Endothelial cell of umbilical vein (primary cell): ENCODE data around the gene TPM2. TPM values are rescaled to one million over a fixed set of nuclear protein-coding genes. Genes with fewer than 3 reads are reported as not detected.

Source experiments
- BruUV-seq: library from RNA; stranded (reverse); fragments of 400-500 nt; replicated peaks from 2 replicates; lab custom pipeline; 2021; lab: Mats Ljungman, UMichigan
- CTCF ChIA-PET: fragments of 300-600, 350-600 bp; sonication (Branson Sonifier 250); formaldehyde crosslinking; loops from one replicate; lab custom pipeline; 2021; ENCODE audit warnings: antibody characterized with exemption, inconsistent platforms; lab: Charles Lee
- POLR2A ChIA-PET: fragments of 300-600, 350-600 bp; sonication (Branson Sonifier 250); formaldehyde crosslinking; loops from one replicate; lab custom pipeline; 2021; ENCODE audit warnings: antibody characterized with exemption, inconsistent platforms; lab: Charles Lee
- DNase-seq: peaks from one replicate; pipeline ENCODE4 v3.0.0-alpha.2; 2011; ENCODE audit warnings: low read depth, low spot score
- FAIRE-seq: peaks from 2 replicates; lab custom pipeline; 2011; peaks lifted over from hg19 to GRCh38; lab: Jason Lieb, UNC
- H2AFZ ChIP-seq: 2 replicates; pipeline ENCODE4 v1.6.0; 2012; ENCODE audit warnings: low read depth, low read length, control low read depth, inconsistent platforms
- H3K27ac ChIP-seq: 2 replicates; pipeline ENCODE4 v1.5.1; 2011; ENCODE audit warnings: low read depth, mild to moderate bottlenecking, control low read depth, low read length, moderate library complexity; ENCODE audit not compliant: insufficient read depth
- H3K27me3 ChIP-seq, 2 experiments: 2 replicates each; pipeline versions ENCODE4 v1.6.0 to v1.6.1; 2011; ENCODE audit warnings: low read length in 2 of 2, mixed read lengths in 1 of 2; ENCODE audit not compliant: control insufficient read depth in 2 of 2, insufficient read depth in 2 of 2
- H3K36me3 ChIP-seq, 2 experiments: 2 replicates in 1 of 2; 3 replicates in 1 of 2; pipeline ENCODE4 v1.5.1; 2011; ENCODE audit warnings: low read length in 2 of 2, mild to moderate bottlenecking in 1 of 2, moderate library complexity in 1 of 2; ENCODE audit not compliant: control insufficient read depth in 2 of 2, insufficient read depth in 2 of 2; ENCODE audit errors: extremely low read depth in 1 of 2
- H3K4me1 ChIP-seq: 3 replicates; pipeline ENCODE4 v1.5.1; 2011; ENCODE audit warnings: mild to moderate bottlenecking, low read length; ENCODE audit not compliant: control insufficient read depth, insufficient read depth; ENCODE audit errors: extremely low read depth
- H3K4me2 ChIP-seq: 2 replicates; pipeline ENCODE4 v1.6.1; 2011; ENCODE audit warnings: low read length, control low read depth, mixed read lengths; ENCODE audit not compliant: insufficient read depth
- H3K4me3 ChIP-seq, 3 experiments: fragments of 200-600 bp in 1 of 3; sonication (generic), shearing (Covaris generic) in 1 of 3; replicated peaks in 1 of 3; 2 replicates each; pipeline ENCODE4 v1.5.1; 2011 to 2016; ENCODE audit warnings: control low read depth in 3 of 3, low read length in 3 of 3, mild to moderate bottlenecking in 2 of 3, inconsistent platforms in 1 of 3, low read depth in 1 of 3, moderate library complexity in 1 of 3; ENCODE audit not compliant: insufficient read depth in 1 of 3
- H3K79me2 ChIP-seq: 2 replicates; pipeline ENCODE4 v1.6.0; 2012; ENCODE audit warnings: low read length, inconsistent platforms; ENCODE audit not compliant: control insufficient read depth, insufficient read depth
- H3K9ac ChIP-seq: replicated peaks from 2 replicates; pipeline ENCODE3; 2011; ENCODE audit warnings: low read length, control low read depth; ENCODE audit not compliant: insufficient read depth; ENCODE audit errors: extremely low read depth
- H3K9me1 ChIP-seq: replicated peaks from 3 replicates; pipeline ENCODE4 v1.6.0; 2011; ENCODE audit warnings: mild to moderate bottlenecking, low read length; ENCODE audit not compliant: control insufficient read depth, insufficient read depth; ENCODE audit errors: extremely low read depth
- H3K9me3 ChIP-seq: replicated peaks from 2 replicates; pipeline ENCODE4 v1.5.1; 2012; ENCODE audit warnings: low read length, inconsistent platforms; ENCODE audit not compliant: control insufficient read depth, insufficient read depth
- H4K20me1 ChIP-seq: replicated peaks from 2 replicates; pipeline ENCODE3; 2011; ENCODE audit warnings: mild to moderate bottlenecking, low read length; ENCODE audit not compliant: control insufficient read depth, insufficient read depth; ENCODE audit errors: extremely low read depth
- EZH2 ChIP-seq: IDR thresholded peaks from 2 replicates; pipeline ENCODE4 v1.6.1; 2012; ENCODE audit warnings: borderline replicate concordance, low read depth, mild to moderate bottlenecking, moderate library complexity, low read length, inconsistent platforms; ENCODE audit not compliant: severe bottlenecking
- GATA2 ChIP-seq: IDR thresholded peaks from 2 replicates; pipeline ENCODE4 v1.7.0; 2011; ENCODE audit warnings: low read depth, mild to moderate bottlenecking, moderate library complexity, mixed read lengths, low read length; ENCODE audit not compliant: insufficient read length, insufficient read depth
- JUN ChIP-seq: IDR thresholded peaks from 2 replicates; pipeline ENCODE4 v1.6.1; 2011; ENCODE audit warnings: borderline replicate concordance, low read depth; ENCODE audit not compliant: insufficient read length, insufficient read depth
- POLR2AphosphoS5 ChIP-seq: IDR thresholded peaks from 2 replicates; pipeline ENCODE4 v1.6.1; 2012; ENCODE audit warnings: low read depth, mild to moderate bottlenecking, control low read depth, low read length, moderate library complexity; ENCODE audit not compliant: insufficient read depth
- dilution Hi-C: fragments of 300-500 bp; cut with MboI; formaldehyde crosslinking; loops from one replicate; pipeline ENCODE4 v1.15.0; 2019; ENCODE audit warnings: low sequenced_read_pairs; ENCODE audit not compliant: extremely low pct_ligation_motif_present
- intact Hi-C: fragments of 100-400 bp; cut with micrococcal nuclease; formaldehyde crosslinking; loops from one replicate; pipeline ENCODE4 v1.10.0; 2022
- polyA plus RNA-seq, 4 experiments: library from polyadenylated mRNA; depleted of rRNA in 3 of 4; stranded (reverse) in 3 of 4; unstranded in 1 of 4; fragments of >200 nt; gene quantifications; 2 replicates each; pipeline versions ENCODE4 v1.2.1 to v1.2.3, GENCODE V29; 2011 to 2012; ENCODE audit warnings: missing spikeins in 1 of 4
- total RNA-seq: library from RNA; stranded (reverse); gene quantifications from 2 replicates; pipeline ENCODE4 v1.2.3, GENCODE V29; 2021
- TF ChIP-seq, protein P1 (sequence below), 2 donors: IDR thresholded peaks; 1 replicate in 1 of 2; 2 replicates in 1 of 2; pipeline ENCODE4 v1.5.1; 2011; ENCODE audit warnings: low read length in 2 of 2, mild to moderate bottlenecking in 2 of 2, moderate library complexity in 2 of 2, control low read depth in 1 of 2, inconsistent platforms in 1 of 2, low read depth in 1 of 2; ENCODE audit not compliant: insufficient read depth in 1 of 2; ENCODE audit errors: extremely low read depth in 1 of 2

Gene TPM2
- total and polyA plus RNA-seq, 2 donors (not counting 3 experiments of a cell fraction or from before 2014, with no cell fraction given) = 144 to 279 TPM

DNA sequence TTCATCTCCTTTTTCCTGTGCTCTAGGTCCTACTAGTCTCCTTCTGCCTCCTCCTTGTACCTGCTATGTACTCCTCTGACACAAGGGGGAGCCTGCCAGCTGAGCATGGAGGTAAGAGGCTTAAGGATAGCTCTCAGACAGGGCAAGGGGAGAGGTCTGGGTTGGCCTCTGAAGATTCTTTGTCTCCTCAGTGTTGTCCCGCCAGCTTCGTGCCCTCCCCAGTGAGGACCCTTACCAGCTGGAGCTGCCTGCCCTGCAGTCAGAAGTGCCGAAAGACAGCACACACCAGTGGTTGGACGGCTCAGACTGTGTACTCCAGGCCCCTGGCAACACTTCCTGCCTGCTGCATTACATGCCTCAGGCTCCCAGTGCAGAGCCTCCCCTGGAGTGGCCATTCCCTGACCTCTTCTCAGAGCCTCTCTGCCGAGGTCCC is 46.5 kb upstream of the TPM2 start:
- Histone ChIP-seq H3K9ac (no peak overlapping the region), H3K4me2 (no peak overlapping the region), H3K4me3 (no peak overlapping the region), H3K9me1 (no peaks in the 10 kb centered on the region), H3K27ac (peak overlapping the region; percentile 14), H3K79me2 (peaks cover 39% of the 10 kb centered on the region), H3K36me3 (peaks cover 38 to 54% of the 10 kb centered on the region in 2 experiments), H3K4me1 (peaks cover 15% of the 10 kb centered on the region), H3K9me3 (no peaks in the 10 kb centered on the region), H4K20me1 (no peaks in the 10 kb centered on the region), H2AFZ (no peak overlapping the region), H3K27me3 (no peaks in the 10 kb centered on the region)
- intact Hi-C loops (loop anchor here (1.0 kb wide), 4 partner anchors 9 to 90 kb away; no protein-coding TSS in a partner anchor), dilution Hi-C loops (no loop called here)
- ChIA-PET POLR2A (interaction anchor here (0.6 kb wide), 1 partner anchor 52 kb away, joined by 3 read pairs; no protein-coding TSS in a partner anchor), CTCF (interaction anchor here (0.6 to 5.3 kb wide), 25 partner anchors 9 to 146 kb away, joined by 3 to 102 read pairs (median 6); partner anchors contain the start of genes GBA2, HINT2, MSMP and NPR2)
- BruUV-seq = no TSS peak
- DNase-seq (peak; percentile 87), FAIRE-seq (peak; percentile 98)
- TF ChIP-seq, protein P1, sequence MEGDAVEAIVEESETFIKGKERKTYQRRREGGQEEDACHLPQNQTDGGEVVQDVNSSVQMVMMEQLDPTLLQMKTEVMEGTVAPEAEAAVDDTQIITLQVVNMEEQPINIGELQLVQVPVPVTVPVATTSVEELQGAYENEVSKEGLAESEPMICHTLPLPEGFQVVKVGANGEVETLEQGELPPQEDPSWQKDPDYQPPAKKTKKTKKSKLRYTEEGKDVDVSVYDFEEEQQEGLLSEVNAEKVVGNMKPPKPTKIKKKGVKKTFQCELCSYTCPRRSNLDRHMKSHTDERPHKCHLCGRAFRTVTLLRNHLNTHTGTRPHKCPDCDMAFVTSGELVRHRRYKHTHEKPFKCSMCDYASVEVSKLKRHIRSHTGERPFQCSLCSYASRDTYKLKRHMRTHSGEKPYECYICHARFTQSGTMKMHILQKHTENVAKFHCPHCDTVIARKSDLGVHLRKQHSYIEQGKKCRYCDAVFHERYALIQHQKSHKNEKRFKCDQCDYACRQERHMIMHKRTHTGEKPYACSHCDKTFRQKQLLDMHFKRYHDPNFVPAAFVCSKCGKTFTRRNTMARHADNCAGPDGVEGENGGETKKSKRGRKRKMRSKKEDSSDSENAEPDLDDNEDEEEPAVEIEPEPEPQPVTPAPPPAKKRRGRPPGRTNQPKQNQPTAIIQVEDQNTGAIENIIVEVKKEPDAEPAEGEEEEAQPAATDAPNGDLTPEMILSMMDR (IDR thresholded peaks at IDR 0.05; ENCODE audit: extremely low read depth in 1 of 2, insufficient read depth in 1 of 2, low read depth in 1 of 2, low read length in 2 of 2) = peak; percentile 84 to 95
- TF ChIP-seq EZH2 (no peak), JUN (no peak), GATA2 (no peak), POLR2AphosphoS5 (no peak)
